Measurements from ENCODE around the gene FRZB.

FRZB gene

DNA sequence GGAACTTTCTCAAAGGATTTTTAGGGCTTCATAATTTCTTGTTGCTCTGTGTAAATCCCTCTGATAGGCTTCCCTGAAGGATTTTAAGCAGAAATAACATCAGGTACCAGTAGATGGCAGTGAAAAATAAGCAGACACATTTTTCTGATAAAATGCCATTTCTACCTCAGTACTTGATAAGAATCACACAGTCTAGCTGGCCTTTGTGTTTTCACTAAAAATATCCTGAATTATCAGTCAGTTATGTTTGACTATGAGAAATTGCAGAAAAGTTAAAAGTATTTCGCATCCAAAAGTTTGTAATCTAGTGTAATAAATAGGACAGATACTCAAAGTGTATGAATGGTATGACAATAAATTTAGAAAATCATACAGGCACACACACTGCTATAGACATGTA lies 81.7 kb downstream of the FRZB start:
- Histone ChIP-seq H3K27me3 (ENCODE audit: control insufficient read depth, insufficient read depth, low read length) (no peaks in the 10 kb centered on the region), H3K4me3 (ENCODE audit: low read depth, low read length) (no peak overlapping the region), H3K27ac (ENCODE audit: low read depth, low read length) (no peak overlapping the region), H3K36me3 (ENCODE audit: control insufficient read depth, insufficient read depth, low read length) (peaks cover 9% of the 10 kb centered on the region), H3K9ac (ENCODE audit: low read depth, low read length) (no peak overlapping the region), H3K4me1 (ENCODE audit: control insufficient read depth, insufficient read depth, low read length) (no peaks in the 10 kb centered on the region), H3K9me3 (ENCODE audit: control insufficient read depth, insufficient read depth, low read length) (no peaks in the 10 kb centered on the region)

DNA sequence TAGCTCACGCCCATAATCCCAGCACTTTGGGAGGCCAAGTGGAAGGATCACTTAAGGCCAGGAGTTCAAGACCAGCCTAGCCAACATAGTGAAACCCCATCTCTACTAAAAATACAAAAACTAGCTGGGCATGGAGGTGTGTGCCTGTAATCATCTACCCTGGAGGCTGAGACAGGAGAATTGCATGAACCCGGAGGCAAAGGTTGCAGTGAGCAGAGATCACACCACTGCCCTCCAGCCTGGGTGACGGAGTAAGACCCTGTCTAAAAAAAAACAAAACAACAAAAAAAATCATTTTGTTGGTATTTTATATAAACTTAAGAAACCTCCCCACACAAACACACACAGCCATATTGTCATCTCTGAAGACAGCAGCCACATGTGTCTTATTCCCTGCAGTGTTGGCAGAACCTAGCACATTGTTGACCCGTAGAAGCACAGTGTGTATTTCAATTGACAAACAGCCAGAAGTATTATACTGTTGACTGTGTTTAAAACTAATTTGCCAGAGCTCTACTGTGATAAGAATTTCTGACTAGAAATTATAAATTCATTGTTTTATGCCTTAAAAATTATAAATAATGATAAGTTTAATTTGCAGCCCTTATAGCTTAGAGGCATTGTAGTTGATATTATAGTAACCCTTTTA lies 82.3 kb downstream of the FRZB start:
- H3K27me3 ChIP-seq (ENCODE audit: control insufficient read depth, insufficient read depth, low read length): no peaks in the 10 kb centered on the region
- H3K36me3 ChIP-seq (ENCODE audit: control insufficient read depth, insufficient read depth, low read length): peaks cover 10% of the 10 kb centered on the region
- H3K4me3 ChIP-seq (ENCODE audit: low read depth, low read length): no peak overlapping the region

More for the DNA sequence above, 82.3 kb downstream of the FRZB start:
- Histone ChIP-seq H3K9ac (ENCODE audit: low read depth, low read length) (no peak overlapping the region), H3K9me3 (ENCODE audit: control insufficient read depth, insufficient read depth, low read length) (no peaks in the 10 kb centered on the region), H3K4me1 (ENCODE audit: control insufficient read depth, insufficient read depth, low read length) (no peaks in the 10 kb centered on the region), H3K27ac (ENCODE audit: low read depth, low read length) (no peak overlapping the region)
